LNCaP clone FGC (cell line): Measurements from ENCODE around the gene BNC2.

Experiments used
- DNase-seq: peaks from one replicate; pipeline ENCODE4 v3.0.0-alpha.2; 2011; ENCODE audit warnings: low read depth
- H3K4me3 ChIP-seq: 2 replicates; pipeline ENCODE4 v1.5.1; 2011; ENCODE audit warnings: mild to moderate bottlenecking, low read depth, low read length, control low read depth
- CTCF ChIP-seq: IDR thresholded peaks from 2 replicates; pipeline ENCODE4 v1.5.1; 2012; ENCODE audit warnings: mild to moderate bottlenecking; ENCODE audit not compliant: control insufficient read depth, insufficient read depth; ENCODE audit errors: extremely low read depth

BNC2 gene

GRCh38 chr9:16598316-16598715 is 272.2 kb downstream of the BNC2 start:
- TF ChIP-seq CTCF = no peak
- H3K4me3 ChIP-seq = no peak overlapping the region
- DNase-seq = no peak

- DNase-seq = no peak
Measured at GRCh38 chr9:16597136-16597535, 273.3 kb downstream of the BNC2 start.

GRCh38 chr9:16595227-16595626 is 275.2 kb downstream of the BNC2 start:
- no peak overlapping the region for H3K4me3 ChIP-seq
- DNase-seq = no peak
- no peak for TF ChIP-seq CTCF

More at GRCh38 chr9:16597136-16597535, 273.3 kb downstream of the BNC2 start:
- H3K4me3 ChIP-seq = no peak overlapping the region
- no peak for TF ChIP-seq CTCF

- DNase-seq = no peak
- no peak for TF ChIP-seq CTCF
- H3K4me3 ChIP-seq = no peak overlapping the region
Measured at GRCh38 chr9:16594787-16595186, 275.7 kb downstream of the BNC2 start.

- no peak overlapping the region for H3K4me3 ChIP-seq
- DNase-seq = no peak
- TF ChIP-seq CTCF = no peak
Measured at GRCh38 chr9:16593746-16594145, 276.7 kb downstream of the BNC2 start.

- no peak for DNase-seq
- H3K4me3 ChIP-seq = no peak overlapping the region
- TF ChIP-seq CTCF = no peak
Measured at GRCh38 chr9:16591092-16591491, 279.4 kb downstream of the BNC2 start.

- TF ChIP-seq CTCF = no peak
- no peak for DNase-seq
- H3K4me3 ChIP-seq = no peak overlapping the region
Measured at GRCh38 chr9:16585591-16585990, 284.9 kb downstream of the BNC2 start.
